Liver (tissue), 9 donors: ENCODE data around the gene ZNF652. TPM values are rescaled to one million over a fixed set of nuclear protein-coding genes. Genes with fewer than 3 reads are reported as not detected.

Experiments
- DNase-seq: peaks from one replicate; pipeline ENCODE4 v3.0.0-alpha.2; 2017; ENCODE audit warnings: low spot score
- H3K27ac ChIP-seq, 2 donors: one replicate each; pipeline ENCODE4 v1.7.0; 2013; ENCODE audit warnings: inconsistent platforms in 2 of 2, low read length in 2 of 2, control low read depth in 1 of 2, low read depth in 1 of 2, mild to moderate bottlenecking in 1 of 2
- H3K27me3 ChIP-seq, 4 donors: one replicate each; pipeline versions ENCODE4 v1.6.1 to v1.7.0; 2013; ENCODE audit warnings: low read length in 3 of 4, inconsistent platforms in 1 of 4, mild to moderate bottlenecking in 1 of 4, moderate library complexity in 1 of 4; ENCODE audit not compliant: control insufficient read depth in 4 of 4, insufficient read depth in 4 of 4
- H3K36me3 ChIP-seq, 4 donors: one replicate each; pipeline versions ENCODE4 v1.6.1 to v1.7.0; 2013; ENCODE audit warnings: low read length in 3 of 4, mild to moderate bottlenecking in 3 of 4, low read depth in 1 of 4, moderate library complexity in 1 of 4; ENCODE audit not compliant: control insufficient read depth in 4 of 4, insufficient read depth in 3 of 4
- H3K4me1 ChIP-seq, 4 donors: one replicate each; pipeline versions ENCODE4 v1.6.1 to v1.7.0; 2013; ENCODE audit warnings: low read length in 3 of 4, mild to moderate bottlenecking in 3 of 4, moderate library complexity in 1 of 4; ENCODE audit not compliant: control insufficient read depth in 4 of 4, insufficient read depth in 4 of 4
- H3K4me3 ChIP-seq, 3 donors: one replicate each; pipeline versions ENCODE4 v1.6.1 to v1.7.0; 2013; ENCODE audit warnings: low read length in 3 of 3, control low read depth in 1 of 3, low read depth in 1 of 3, mild to moderate bottlenecking in 1 of 3
- H3K9ac ChIP-seq, 2 donors: one replicate each; pipeline ENCODE4 v1.7.0; 2013; ENCODE audit warnings: low read length in 2 of 2, mild to moderate bottlenecking in 2 of 2, moderate library complexity in 2 of 2, control low read depth in 1 of 2, low read depth in 1 of 2
- H3K9me3 ChIP-seq, 4 donors: one replicate each; pipeline versions ENCODE4 v1.6.1 to v1.7.0; 2013; ENCODE audit warnings: low read length in 3 of 4; ENCODE audit not compliant: control insufficient read depth in 4 of 4
- CTCF ChIP-seq: fragments of 150-350 bp; IDR thresholded peaks from 2 replicates; pipeline ENCODE4 v1.5.1; 2017; ENCODE audit warnings: improper control_type of control experiment, low read depth, low read length; ENCODE audit not compliant: missing input control
- EGR1 ChIP-seq, 2 donors: IDR thresholded peaks; 2 replicates each; pipeline ENCODE4 v1.6.1; 2016 to 2018; ENCODE audit warnings: antibody characterized with exemption in 2 of 2, low read depth in 2 of 2
- FOXA1 ChIP-seq: IDR thresholded peaks from 2 replicates; pipeline ENCODE4 v1.6.1; 2016; ENCODE audit warnings: antibody characterized with exemption
- FOXA2 ChIP-seq: IDR thresholded peaks from 2 replicates; pipeline ENCODE4 v1.6.1; 2016; ENCODE audit warnings: antibody characterized with exemption
- GABPA ChIP-seq, 2 donors: IDR thresholded peaks in 1 of 2; conservative IDR thresholded peaks in 1 of 2; 2 replicates each; pipeline ENCODE4 v1.6.1; 2016; ENCODE audit warnings: antibody characterized with exemption in 2 of 2, mild to moderate bottlenecking in 1 of 2, moderate library complexity in 1 of 2
- HNF4A ChIP-seq, 2 donors: conservative IDR thresholded peaks; 2 replicates each; pipeline ENCODE4 v1.6.1; 2016; ENCODE audit warnings: antibody characterized with exemption in 2 of 2, mild to moderate bottlenecking in 2 of 2
- JUND ChIP-seq, 2 donors: IDR thresholded peaks; 2 replicates each; pipeline ENCODE4 v1.6.1; 2016; ENCODE audit warnings: antibody characterized with exemption in 2 of 2
- MAX ChIP-seq: IDR thresholded peaks from 2 replicates; pipeline ENCODE4 v1.6.1; 2016; ENCODE audit warnings: antibody characterized with exemption
- NR2F2 ChIP-seq: IDR thresholded peaks from 2 replicates; pipeline ENCODE4 v1.6.1; 2016; ENCODE audit warnings: antibody characterized with exemption
- RAD21 ChIP-seq, 2 donors: IDR thresholded peaks; 2 replicates each; pipeline ENCODE4 v1.6.1; 2016; ENCODE audit warnings: antibody characterized with exemption in 2 of 2, mild to moderate bottlenecking in 2 of 2
- RXRA ChIP-seq, 2 donors: IDR thresholded peaks; 2 replicates each; pipeline ENCODE4 v1.6.1; 2017 to 2018; ENCODE audit warnings: antibody characterized with exemption in 2 of 2, mild to moderate bottlenecking in 1 of 2
- SP1 ChIP-seq: IDR thresholded peaks from 2 replicates; pipeline ENCODE4 v1.6.1; 2018; ENCODE audit warnings: antibody characterized with exemption, mild to moderate bottlenecking
- TAF1 ChIP-seq: conservative IDR thresholded peaks from 2 replicates; pipeline ENCODE4 v1.6.1; 2016; ENCODE audit warnings: antibody characterized with exemption, mild to moderate bottlenecking
- YY1 ChIP-seq: IDR thresholded peaks from 2 replicates; pipeline ENCODE4 v1.6.1; 2016; ENCODE audit warnings: antibody characterized with exemption, mild to moderate bottlenecking
- WGBS: extraction: QIAGEN DNeasy Blood & Tissue Kit; methylation state at CpG from one replicate; pipeline ENCODE4 v1.1.7; 2013; 5-methylcytosine and 5-hydroxymethylcytosine counted together
- polyA plus RNA-seq, 2 donors: library from polyadenylated mRNA; stranded (reverse) in 1 of 2; unstranded in 1 of 2; fragments of 200-250 nt in 1 of 2; fragments of >200 nt in 1 of 2; fragmentation: Nextera tagmentation in 1 of 2; extraction: Ambion mirVana in 1 of 2; gene quantifications; one replicate each; pipeline versions ENCODE4 v1.2.1 to v1.2.3, GENCODE V29; 2013 to 2015
- total RNA-seq, 2 donors: library from RNA; depleted of rRNA; stranded (reverse); fragments of >200 nt; gene quantifications; one replicate each; pipeline ENCODE4 v1.2.3, GENCODE V29; 2014
- TF ChIP-seq, protein P1 (sequence below): IDR thresholded peaks from 2 replicates; pipeline ENCODE4 v1.6.1; 2016; ENCODE audit warnings: antibody characterized with exemption, mild to moderate bottlenecking
- TF ChIP-seq, protein P2 (sequence below): IDR thresholded peaks from 2 replicates; pipeline ENCODE4 v1.6.1; 2016; ENCODE audit warnings: antibody characterized with exemption
- donor health status: healthy.
- donor health status: healthy.
- donor health status: healthy.
- donor health status: healthy.
- donor health status: healthy.

ZNF652 gene
- total and polyA plus RNA-seq, 4 donors: 5.3 to 23.1 (median 17.5) TPM

DNA sequence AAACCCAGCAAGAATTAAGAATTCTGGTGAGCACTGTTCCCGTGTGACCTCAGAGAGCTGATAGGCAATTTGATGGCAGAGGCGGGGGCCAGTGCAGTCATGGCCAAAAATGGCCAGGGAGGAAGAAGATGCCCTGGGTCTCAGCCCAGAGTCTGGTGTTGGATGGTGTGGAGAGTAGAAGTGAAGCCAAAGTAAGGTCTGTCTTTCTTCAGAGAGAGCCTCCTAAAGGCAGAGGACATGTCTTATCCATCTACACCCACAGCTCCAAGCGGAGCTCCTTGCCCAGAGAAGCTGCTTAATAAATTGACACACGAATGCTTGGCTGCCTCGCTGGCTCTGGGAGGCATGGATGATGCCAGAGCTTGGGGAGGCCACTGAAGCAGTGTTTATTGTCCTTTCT, 19.7 kb upstream of the ZNF652 start:
- no peak overlapping the region for H3K4me3 ChIP-seq
- no peaks in the 10 kb centered on the region for H3K27me3 ChIP-seq
- peaks cover 0 to 4% (median 3%) of the 10 kb centered on the region in 4 donors for H3K4me1 ChIP-seq
- WGBS: 90% methylated on average over 5 of the region's 5 CpGs
- H3K36me3 ChIP-seq: no peaks in the 10 kb centered on the region
- H3K9me3 ChIP-seq: no peaks in the 10 kb centered on the region
- no peak overlapping the region for H3K9ac ChIP-seq
- TF ChIP-seq, protein P1, sequence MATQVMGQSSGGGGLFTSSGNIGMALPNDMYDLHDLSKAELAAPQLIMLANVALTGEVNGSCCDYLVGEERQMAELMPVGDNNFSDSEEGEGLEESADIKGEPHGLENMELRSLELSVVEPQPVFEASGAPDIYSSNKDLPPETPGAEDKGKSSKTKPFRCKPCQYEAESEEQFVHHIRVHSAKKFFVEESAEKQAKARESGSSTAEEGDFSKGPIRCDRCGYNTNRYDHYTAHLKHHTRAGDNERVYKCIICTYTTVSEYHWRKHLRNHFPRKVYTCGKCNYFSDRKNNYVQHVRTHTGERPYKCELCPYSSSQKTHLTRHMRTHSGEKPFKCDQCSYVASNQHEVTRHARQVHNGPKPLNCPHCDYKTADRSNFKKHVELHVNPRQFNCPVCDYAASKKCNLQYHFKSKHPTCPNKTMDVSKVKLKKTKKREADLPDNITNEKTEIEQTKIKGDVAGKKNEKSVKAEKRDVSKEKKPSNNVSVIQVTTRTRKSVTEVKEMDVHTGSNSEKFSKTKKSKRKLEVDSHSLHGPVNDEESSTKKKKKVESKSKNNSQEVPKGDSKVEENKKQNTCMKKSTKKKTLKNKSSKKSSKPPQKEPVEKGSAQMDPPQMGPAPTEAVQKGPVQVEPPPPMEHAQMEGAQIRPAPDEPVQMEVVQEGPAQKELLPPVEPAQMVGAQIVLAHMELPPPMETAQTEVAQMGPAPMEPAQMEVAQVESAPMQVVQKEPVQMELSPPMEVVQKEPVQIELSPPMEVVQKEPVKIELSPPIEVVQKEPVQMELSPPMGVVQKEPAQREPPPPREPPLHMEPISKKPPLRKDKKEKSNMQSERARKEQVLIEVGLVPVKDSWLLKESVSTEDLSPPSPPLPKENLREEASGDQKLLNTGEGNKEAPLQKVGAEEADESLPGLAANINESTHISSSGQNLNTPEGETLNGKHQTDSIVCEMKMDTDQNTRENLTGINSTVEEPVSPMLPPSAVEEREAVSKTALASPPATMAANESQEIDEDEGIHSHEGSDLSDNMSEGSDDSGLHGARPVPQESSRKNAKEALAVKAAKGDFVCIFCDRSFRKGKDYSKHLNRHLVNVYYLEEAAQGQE: no peak
- TF ChIP-seq, protein P2, sequence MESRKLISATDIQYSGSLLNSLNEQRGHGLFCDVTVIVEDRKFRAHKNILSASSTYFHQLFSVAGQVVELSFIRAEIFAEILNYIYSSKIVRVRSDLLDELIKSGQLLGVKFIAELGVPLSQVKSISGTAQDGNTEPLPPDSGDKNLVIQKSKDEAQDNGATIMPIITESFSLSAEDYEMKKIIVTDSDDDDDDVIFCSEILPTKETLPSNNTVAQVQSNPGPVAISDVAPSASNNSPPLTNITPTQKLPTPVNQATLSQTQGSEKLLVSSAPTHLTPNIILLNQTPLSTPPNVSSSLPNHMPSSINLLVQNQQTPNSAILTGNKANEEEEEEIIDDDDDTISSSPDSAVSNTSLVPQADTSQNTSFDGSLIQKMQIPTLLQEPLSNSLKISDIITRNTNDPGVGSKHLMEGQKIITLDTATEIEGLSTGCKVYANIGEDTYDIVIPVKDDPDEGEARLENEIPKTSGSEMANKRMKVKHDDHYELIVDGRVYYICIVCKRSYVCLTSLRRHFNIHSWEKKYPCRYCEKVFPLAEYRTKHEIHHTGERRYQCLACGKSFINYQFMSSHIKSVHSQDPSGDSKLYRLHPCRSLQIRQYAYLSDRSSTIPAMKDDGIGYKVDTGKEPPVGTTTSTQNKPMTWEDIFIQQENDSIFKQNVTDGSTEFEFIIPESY: no peak
- TF ChIP-seq EGR1 (IDR thresholded peaks at IDR 0.05; ENCODE audit: low read depth in 2 of 2) (no peak), RXRA (IDR thresholded peaks at IDR 0.05) (no peak), HNF4A (conservative IDR thresholded peaks at IDR 0.05) (no peak), TAF1 (no peak), FOXA2 (no peak), JUND (IDR thresholded peaks at IDR 0.05) (no peak), YY1 (no peak)
- no peak for DNase-seq
- H3K27ac ChIP-seq: no peak overlapping the region

DNA sequence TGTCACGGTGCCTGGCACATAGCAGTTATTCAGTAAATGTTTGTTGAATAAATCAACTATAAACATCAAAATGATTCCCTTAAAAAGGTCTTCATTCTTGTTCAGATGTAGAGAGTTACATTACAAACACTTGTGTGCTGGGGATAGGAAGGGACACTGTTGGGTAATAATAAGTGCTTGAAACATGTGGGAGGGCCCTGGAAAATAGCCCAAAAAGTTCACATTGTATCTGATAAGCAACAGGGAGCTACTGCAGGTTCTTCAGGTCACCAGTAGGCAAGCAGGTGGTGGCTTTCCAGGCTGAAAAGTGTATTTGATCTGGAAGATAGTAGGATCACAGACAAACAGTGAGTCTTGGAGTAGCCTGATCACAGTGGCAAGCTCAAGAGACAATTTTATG, 19.0 kb upstream of the ZNF652 start:
- Histone ChIP-seq H3K27me3 (no peaks in the 10 kb centered on the region), H3K36me3 (no peaks in the 10 kb centered on the region), H3K9me3 (no peaks in the 10 kb centered on the region), H3K27ac (no peak overlapping the region), H3K4me3 (no peak overlapping the region), H3K9ac (no peak overlapping the region), H3K4me1 (peaks cover 0 to 4% (median 3%) of the 10 kb centered on the region in 4 donors)
- TF ChIP-seq GABPA (IDR thresholded peaks at IDR 0.05 in 1 of 2, conservative IDR thresholded peaks at IDR 0.05 in 1 of 2) (no peak), FOXA2 (peak; percentile 26), RAD21 (IDR thresholded peaks at IDR 0.05) (peak in 1 of 2 donors; percentile 24), YY1 (no peak), HNF4A (conservative IDR thresholded peaks at IDR 0.05) (peak in 1 of 2 donors; percentile 38), JUND (IDR thresholded peaks at IDR 0.05) (no peak), RXRA (IDR thresholded peaks at IDR 0.05) (peak in 1 of 2 donors; percentile 55), FOXA1 (no peak), CTCF (peak; percentile 21), EGR1 (IDR thresholded peaks at IDR 0.05; ENCODE audit: low read depth in 2 of 2) (no peak), MAX (no peak), NR2F2 (no peak), SP1 (no peak)
- TF ChIP-seq, protein P2: no peak
- 37% methylated on average over 1 of the region's 1 CpG for WGBS
- no peak for DNase-seq
